Mesothelial cell of epicardium (in vitro differentiated cells): ENCODE results near the gene CEMP1. TPM values are rescaled to one million over a fixed set of nuclear protein-coding genes. Genes with fewer than 3 reads are reported as not detected.

ENCODE experiments used
- DNase-seq, 2 experiments: peaks; one replicate each; pipeline ENCODE4 v3.0.0; 2021; ENCODE audit warnings: low spot score in 2 of 2; ENCODE audit not compliant: unreplicated experiment in 2 of 2
- H3K27ac Mint-ChIP-seq: 2 replicates; pipeline ENCODE4 v1.8.0; 2021; ENCODE audit warnings: mixed read lengths
- H3K27me3 Mint-ChIP-seq: 2 replicates; pipeline ENCODE4 v1.8.0; 2021; ENCODE audit warnings: low read depth, mixed read lengths
- H3K36me3 Mint-ChIP-seq: 2 replicates; pipeline ENCODE4 v1.8.0; 2021; ENCODE audit warnings: mixed read lengths
- H3K4me1 Mint-ChIP-seq: 2 replicates; pipeline ENCODE4 v1.8.0; 2021; ENCODE audit warnings: mixed read lengths
- H3K4me3 Mint-ChIP-seq: 2 replicates; pipeline ENCODE4 v1.8.0; 2021; ENCODE audit warnings: mild to moderate bottlenecking, moderate library complexity, mixed read lengths
- H3K9me3 Mint-ChIP-seq: 2 replicates; pipeline ENCODE4 v1.8.0; 2021; ENCODE audit warnings: mixed read lengths
- total RNA-seq: library from RNA; stranded (reverse); gene quantifications from 3 replicates; pipeline ENCODE4 v1.2.1, GENCODE V29; 2021
- TF ChIP-seq, protein P1 (sequence below): fragments of 200-600 bp; sonication (generic); IDR thresholded peaks from one replicate; pipeline ENCODE4 v1.5.0; 2021; ENCODE audit warnings: antibody characterized with exemption; ENCODE audit not compliant: unreplicated experiment

Gene CEMP1
- total RNA-seq, 1 donor from 2014 or later = 1.1 TPM

DNA sequence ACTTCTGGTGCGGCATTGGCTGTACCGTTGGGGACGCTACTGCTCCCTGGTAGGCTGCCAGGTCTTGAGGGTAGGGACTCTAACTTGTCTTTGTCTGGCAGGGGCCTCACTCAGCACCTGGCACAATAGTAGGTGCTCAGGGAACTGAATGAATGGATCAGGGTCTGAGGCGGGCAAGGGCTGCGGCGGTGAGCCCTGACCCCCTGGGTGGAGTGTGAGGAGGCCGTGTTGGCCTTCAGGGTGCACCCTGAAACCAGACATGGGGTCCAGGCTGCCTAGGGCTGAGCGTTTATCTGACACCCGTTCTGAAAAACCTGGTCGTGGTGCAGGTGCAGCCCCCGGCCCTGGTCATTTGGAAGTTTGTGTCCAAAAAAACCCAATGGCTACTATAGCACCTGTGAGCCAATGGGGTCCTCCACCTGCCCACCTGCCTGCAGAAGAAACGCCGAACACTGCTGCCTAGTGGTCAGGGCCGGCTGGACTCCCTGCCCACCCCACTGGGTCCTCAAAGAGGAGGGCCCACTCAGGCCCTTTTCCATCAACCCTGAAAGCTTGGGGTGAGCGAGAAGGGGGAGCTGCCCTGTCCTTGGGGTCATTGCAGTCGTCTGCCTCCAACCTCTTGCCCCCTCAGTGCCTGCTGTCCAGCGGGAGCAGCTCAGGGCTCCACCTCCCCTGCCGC, 22.3 kb downstream of the CEMP1 start:
- H3K4me3 Mint-ChIP-seq = no peak overlapping the region
- H3K27ac Mint-ChIP-seq = no peak overlapping the region
- peaks cover 3% of the 10 kb centered on the region for H3K27me3 Mint-ChIP-seq
- H3K4me1 Mint-ChIP-seq = peaks cover 22% of the 10 kb centered on the region
- no peaks in the 10 kb centered on the region for H3K36me3 Mint-ChIP-seq
- H3K9me3 Mint-ChIP-seq = no peaks in the 10 kb centered on the region
- DNase-seq = no peak
- TF ChIP-seq, protein P1, sequence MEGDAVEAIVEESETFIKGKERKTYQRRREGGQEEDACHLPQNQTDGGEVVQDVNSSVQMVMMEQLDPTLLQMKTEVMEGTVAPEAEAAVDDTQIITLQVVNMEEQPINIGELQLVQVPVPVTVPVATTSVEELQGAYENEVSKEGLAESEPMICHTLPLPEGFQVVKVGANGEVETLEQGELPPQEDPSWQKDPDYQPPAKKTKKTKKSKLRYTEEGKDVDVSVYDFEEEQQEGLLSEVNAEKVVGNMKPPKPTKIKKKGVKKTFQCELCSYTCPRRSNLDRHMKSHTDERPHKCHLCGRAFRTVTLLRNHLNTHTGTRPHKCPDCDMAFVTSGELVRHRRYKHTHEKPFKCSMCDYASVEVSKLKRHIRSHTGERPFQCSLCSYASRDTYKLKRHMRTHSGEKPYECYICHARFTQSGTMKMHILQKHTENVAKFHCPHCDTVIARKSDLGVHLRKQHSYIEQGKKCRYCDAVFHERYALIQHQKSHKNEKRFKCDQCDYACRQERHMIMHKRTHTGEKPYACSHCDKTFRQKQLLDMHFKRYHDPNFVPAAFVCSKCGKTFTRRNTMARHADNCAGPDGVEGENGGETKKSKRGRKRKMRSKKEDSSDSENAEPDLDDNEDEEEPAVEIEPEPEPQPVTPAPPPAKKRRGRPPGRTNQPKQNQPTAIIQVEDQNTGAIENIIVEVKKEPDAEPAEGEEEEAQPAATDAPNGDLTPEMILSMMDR = no peak

DNA sequence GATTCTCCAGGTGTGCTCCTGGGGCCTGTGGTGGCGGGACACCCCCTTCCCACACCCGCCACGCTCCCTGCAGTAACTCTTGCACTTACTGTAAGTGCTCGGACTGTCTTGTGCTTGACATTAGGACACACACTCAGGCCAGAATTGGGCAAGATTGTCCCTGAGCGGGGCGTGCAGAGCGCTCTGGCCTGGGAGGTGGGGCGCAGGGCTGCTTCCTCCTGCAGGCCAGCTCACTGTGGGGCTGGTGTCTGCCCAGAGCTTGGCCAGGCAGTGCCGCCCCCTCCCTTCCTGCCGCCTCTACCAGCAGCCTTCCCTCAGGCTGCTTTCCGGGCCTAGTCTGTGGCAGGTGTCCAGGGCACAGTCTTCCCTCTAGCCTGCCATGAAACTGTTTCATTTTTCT, 23.5 kb downstream of the CEMP1 start:
- Mint-ChIP-seq H3K27ac (no peak overlapping the region), H3K36me3 (no peaks in the 10 kb centered on the region), H3K27me3 (peaks cover 3% of the 10 kb centered on the region), H3K9me3 (no peaks in the 10 kb centered on the region), H3K4me1 (peaks cover 18% of the 10 kb centered on the region), H3K4me3 (no peak overlapping the region)
- TF ChIP-seq, protein P1 = no peak
- DNase-seq = no peak

DNA sequence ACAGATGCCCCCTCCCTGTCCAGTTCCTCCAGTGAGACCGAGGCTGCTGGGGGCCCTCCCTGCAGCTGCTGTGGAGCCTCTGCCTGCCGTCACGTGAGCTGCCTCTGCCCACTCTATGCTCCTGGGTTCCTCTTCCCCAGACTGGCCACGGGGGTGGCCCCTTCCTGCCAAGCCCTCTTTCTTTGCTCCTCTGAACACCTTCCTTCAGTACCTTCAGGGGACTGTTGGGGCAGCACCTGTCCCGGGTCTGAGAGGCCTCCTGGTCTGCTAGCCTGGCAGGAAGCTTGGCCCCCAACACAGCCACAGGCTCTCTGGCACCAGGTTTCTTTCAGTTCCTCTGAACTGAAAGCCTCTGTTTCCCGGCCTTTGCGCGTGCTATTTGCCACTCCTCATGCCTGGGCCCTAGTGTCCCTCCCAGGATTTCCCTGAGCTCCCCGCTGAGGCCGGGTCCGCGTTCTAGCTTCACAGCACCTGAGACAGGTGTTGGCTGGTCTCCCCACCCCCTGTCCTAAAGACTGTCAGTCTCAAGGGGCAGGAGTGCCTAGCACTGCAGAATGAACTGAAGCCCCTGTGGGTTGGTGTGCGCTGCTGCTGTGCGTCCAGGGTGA, 24.1 kb downstream of the CEMP1 start:
- peaks cover 3% of the 10 kb centered on the region for H3K27me3 Mint-ChIP-seq
- H3K4me1 Mint-ChIP-seq = peaks cover 18% of the 10 kb centered on the region
- TF ChIP-seq, protein P1 = no peak
- no peak overlapping the region for H3K27ac Mint-ChIP-seq
- no peaks in the 10 kb centered on the region for H3K36me3 Mint-ChIP-seq
- no peak for DNase-seq
- no peaks in the 10 kb centered on the region for H3K9me3 Mint-ChIP-seq
- H3K4me3 Mint-ChIP-seq = no peak overlapping the region

DNA sequence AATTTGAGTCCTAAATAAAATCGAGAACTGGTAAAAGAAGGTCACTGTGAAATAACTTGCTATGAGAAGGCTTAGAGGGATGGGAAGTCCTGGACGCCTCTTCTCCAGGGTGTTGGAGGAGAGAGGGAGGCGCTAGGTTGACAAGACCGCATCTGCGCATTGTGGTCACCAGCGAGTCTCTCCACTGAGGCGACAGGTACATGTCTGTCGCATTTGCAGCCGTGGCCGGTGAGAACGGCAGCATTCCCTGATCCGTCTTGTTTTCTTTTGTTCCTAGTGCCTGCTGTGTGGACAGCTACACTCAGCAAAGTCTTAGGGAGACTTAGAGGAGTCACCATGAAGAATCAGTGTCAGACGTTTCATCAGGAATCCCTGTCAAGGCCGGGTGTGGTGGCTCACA, 25.5 kb downstream of the CEMP1 start:
- Mint-ChIP-seq H3K9me3 (no peaks in the 10 kb centered on the region), H3K4me1 (peaks cover 20% of the 10 kb centered on the region), H3K27me3 (no peaks in the 10 kb centered on the region), H3K4me3 (no peak overlapping the region), H3K36me3 (no peaks in the 10 kb centered on the region), H3K27ac (no peak overlapping the region)
- DNase-seq = no peak
- TF ChIP-seq, protein P1 = no peak

DNA sequence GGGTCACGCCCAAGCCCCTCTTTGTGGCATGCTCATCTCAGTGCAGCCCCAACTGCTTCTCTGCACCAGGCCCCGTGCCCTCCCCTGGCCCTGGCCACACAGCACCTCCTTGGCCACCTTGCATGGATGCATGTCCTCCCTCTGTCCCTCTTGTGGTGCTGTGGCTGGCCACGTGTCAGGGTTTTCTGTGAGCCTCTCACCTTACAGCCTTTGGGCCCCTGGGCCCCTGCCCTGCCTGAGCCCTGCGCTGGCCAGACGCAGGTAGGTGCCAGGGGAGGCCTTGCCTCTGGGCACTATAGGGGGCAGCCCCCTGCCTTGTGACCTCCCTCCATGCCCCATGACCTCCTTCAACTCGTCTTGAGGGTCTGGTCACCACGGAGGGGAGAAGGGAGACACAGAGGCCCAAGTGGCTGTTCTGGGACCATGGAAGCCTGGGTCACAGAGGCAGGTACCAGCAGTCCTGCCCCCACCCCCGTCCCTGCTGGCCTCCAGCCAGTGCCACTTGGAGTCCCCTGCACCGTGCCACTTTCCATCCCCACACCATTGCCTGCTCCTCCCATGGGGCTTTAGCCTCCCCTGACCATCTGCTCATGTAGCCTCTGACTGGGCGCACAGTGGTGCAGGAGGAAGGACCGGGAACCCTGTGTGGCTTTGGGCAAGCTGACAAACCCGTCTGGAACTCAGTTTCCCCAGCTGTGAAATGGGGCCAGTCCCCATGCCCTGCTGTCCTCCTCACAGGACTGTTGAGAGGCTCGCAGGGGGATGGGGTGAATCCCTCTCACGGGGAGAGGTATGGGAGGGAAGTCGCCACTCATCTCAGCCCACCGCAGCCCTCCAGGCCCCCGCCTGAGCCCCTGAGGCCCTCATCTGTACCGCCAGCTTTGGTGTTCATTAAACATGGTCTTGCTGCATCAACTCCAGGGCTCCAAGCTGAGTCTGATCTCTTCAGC, 29.0 kb downstream of the CEMP1 start:
- H3K27ac Mint-ChIP-seq = peak overlapping the region; percentile 98
- H3K36me3 Mint-ChIP-seq = peaks cover 5% of the 10 kb centered on the region
- H3K4me1 Mint-ChIP-seq = peaks cover 18% of the 10 kb centered on the region
- DNase-seq = no peak
- no peaks in the 10 kb centered on the region for H3K27me3 Mint-ChIP-seq
- H3K9me3 Mint-ChIP-seq = no peaks in the 10 kb centered on the region
- peak overlapping the region; percentile 61 for H3K4me3 Mint-ChIP-seq
- TF ChIP-seq, protein P1 = no peak
